AML-193 (cell line): ENCODE measurements around the gene ZDHHC14.

Source experiments
- DNase-seq, 2 experiments: peaks; one replicate each; lab custom pipeline; 2025; lab: John Stamatoyannopoulos, UW

ZDHHC14 gene

DNA sequence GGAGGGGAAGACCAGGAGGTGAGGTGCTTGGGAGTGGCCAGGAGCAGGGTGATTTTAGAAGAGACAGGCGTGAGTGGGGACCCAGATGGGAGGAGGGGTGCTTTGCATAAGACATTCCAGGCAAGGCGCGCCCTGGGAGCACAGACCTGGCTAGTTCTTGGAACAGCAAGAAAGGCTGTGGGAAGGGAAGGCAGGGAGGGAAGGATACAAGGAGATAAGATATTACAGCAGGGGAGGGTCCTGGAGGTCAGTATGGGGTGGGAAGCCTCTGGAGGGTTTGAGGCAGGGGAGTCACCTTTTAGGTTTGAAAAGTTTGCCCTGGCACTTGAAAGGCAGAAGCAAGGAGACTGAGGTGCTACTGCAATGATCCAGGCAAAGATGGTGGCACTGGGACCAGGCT, 111.8 kb downstream of the ZDHHC14 start:
- DNase-seq: no peak

DNA sequence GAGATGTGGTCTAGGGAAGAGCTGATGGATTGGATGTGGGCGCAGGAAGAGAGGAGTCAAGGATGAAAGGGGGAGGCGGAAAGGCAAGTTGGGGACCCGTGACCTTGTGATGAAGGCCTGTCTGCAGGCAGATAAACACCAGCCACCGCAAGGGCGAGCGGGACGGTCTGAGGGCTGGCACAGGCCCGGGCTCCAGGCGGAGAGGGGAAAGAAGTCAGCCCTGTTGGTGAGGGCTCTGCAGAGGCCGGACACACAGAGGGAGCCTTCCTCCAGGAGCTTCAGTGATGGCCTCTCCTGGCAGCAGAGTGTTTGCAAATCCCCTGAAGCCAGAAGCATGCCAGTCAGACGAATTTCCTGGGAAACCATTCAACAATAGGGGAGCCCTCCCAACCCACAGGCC, 112.2 kb downstream of the ZDHHC14 start:
- no peak for DNase-seq

DNA sequence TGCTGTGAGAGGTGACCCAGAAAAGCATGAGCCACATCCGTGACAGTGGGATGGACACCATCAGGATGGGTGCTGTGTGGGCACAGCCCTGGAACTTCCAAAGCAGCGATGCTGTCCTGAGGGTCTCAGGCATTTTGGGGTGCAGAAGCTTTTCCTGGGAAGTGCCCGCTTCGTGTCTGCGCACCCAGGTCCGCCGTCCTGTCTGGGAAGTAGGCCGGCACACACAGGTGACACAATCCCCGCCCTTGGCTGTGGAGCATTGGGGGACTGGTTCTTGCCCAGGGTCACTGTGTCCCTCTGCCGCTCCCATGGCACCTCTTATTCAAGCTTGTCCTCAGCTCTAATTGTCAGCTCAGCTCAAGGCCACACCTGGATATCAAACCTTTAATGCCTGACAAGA, 112.6 kb downstream of the ZDHHC14 start:
- DNase-seq: no peak

DNA sequence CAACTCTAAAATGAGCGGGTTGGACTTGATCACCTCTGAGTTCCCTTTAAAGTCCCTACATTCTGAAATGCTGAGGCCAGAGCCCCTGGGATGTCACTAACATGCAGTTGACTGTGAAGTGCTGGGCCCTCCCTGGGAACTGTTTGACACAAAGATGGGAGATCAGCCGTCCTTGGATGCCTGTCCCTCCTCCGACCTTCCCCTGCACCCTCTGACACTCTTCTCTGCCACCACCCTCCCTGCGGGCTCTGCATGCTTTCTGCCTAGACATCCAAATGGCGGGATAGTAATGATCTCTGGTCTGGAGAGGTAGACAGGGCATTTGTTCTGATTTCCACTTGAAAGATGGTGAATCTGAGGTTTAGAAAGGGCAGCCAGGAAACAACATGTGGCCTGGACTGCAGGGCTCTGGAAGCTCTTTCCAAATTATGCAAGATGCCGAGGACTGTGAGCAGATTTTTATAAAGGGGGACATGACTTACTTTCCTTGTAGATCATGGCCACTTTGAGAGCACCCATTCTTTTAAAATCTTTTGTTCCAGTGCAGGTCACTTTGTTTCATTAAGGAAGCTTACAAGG, 113.2 kb downstream of the ZDHHC14 start:
- no peak for DNase-seq

DNA sequence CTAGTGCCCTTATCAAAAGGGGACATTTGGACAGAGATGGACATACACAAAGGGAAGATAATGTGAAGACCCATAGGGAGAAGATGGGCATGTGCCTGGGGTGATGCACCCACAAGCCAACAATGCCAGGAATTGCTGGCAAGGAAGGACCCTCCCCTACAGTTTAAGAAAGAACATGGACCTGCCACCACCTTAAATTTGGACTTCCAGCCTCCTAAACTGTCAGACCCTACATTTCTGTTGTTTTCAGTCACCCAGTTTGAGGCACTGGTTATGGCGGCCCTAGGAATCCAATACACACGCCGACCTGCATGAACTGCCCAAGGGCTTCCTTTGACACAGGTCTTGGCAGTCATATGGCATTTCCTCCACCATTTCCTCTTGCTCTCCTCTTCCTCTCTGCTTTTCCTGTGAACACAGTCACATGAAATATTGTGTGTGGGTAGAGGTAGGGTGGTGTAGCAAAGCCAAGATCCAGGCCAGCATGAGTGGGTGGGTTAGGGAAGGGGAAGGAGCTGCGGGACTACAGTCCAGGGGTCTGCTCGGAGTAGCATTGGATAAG, 115.6 kb downstream of the ZDHHC14 start:
- no peak for DNase-seq

DNA sequence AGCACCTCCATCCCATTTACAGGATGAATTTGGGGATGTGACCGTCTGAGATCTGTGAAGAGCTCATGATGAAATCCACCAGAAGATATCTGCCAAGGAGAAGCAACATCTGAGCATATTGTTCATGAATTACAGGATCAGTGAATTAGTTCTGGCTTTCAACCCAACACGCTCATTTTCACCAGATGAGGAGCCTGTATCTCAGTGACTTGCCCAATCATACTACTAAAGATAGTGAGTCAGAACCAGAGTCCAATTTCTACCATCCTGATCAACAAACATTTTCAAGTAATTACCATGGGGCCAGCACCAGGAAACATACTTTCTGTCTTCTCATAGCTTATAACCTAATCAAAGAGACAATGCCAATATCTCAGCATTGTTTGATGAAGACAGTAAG, 116.6 kb downstream of the ZDHHC14 start:
- no peak for DNase-seq

DNA sequence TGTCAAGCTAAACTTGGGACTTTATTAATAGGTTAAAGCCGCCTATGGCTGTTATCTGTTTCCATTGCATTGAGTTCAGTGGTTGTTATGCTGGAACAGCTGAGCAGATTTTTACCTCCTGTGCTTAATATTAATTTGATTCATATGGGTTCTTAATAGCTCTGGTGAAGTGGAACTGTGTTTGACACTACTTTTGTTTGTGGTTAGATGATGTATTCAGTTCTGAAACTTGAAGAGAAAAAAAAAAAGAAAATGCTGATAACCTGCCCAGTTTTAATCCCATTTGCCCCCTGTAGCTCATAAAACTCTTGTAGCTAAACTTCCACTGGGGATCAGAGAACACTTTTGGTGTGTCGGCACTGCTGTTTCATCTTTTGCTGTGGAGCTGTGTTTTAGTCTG, 117.8 kb downstream of the ZDHHC14 start:
- no peak for DNase-seq

DNA sequence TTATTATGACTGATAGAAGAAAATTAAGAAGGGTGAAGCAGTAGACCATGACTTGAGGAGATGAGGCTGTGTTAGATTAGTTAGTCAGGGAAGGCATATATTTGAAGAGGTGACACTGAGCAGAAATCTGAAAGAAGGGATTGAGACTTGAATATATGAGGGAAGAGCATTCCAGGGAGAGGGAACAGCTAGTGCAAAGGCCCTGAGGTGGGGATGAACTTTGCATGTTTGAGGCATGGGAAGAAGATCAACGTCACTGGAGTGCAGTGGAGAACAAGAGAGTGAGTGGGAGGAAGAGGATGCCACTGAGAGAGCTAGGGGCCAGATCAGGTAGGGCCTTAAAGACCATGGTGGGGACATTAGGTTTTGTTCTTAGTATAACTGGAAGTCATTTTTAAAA, 119.0 kb downstream of the ZDHHC14 start:
- no peak for DNase-seq

DNA sequence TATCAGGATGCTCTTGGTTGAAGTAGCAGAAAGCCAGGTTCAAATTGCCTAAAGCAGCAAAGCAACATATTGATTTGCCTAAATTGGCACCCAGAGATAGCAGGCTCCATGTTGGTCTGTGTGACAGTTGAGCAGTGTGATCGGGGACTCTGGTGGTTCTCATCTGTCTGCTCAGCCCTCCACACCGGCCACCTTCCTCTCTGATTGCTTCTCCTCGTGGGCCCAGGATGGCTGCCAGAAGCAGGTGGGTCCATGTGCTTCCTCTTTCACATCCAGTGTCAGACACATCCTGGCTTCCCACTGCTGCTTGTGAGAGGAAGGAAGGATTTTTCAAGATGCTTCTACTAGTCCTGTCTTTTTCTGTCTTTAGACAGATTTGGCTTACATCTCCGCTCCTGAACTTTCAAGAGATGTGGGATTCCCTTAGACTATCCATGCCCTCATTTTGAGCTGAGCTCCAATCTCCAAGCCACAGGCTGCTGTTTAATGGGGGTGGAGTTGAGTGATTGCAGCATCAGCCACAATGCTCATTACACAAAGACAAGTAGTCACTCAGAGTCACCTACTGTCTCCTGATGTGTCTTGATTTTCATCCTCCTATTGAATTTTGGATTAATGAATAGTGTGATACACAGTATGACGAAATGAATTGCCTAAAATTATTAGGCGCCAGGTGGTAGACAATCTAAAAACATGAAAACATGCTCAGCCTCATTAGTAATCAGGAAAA, 122.2 kb downstream of the ZDHHC14 start:
- DNase-seq: peak; percentile 43 to 59

DNA sequence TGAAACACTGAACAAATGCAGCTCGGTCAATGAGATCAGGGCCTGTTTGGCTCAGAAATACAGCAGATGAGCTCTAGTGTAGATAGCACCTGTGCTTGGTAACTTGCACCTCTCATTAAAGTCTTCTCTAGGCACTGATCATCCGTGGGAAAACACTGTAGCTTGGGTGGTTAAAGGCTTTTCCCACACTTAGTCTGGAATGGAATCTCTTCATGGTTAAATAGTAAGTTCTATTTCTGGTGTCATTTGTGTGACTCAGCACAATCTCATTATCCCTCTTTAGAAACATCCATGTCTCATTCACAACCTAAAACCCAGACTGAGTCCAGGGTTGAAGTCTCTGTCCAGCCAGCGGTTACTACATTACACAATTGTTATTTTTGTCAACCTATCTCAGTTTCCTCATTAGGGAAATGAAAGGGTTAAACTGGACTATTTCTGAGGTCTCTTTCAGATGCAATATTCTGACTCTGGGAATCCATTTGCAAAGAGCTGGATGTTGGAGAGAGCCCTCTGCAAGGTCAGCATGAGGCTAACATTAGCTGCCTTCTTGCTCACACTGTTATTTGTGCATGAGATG, 125.0 kb downstream of the ZDHHC14 start:
- DNase-seq: no peak

DNA sequence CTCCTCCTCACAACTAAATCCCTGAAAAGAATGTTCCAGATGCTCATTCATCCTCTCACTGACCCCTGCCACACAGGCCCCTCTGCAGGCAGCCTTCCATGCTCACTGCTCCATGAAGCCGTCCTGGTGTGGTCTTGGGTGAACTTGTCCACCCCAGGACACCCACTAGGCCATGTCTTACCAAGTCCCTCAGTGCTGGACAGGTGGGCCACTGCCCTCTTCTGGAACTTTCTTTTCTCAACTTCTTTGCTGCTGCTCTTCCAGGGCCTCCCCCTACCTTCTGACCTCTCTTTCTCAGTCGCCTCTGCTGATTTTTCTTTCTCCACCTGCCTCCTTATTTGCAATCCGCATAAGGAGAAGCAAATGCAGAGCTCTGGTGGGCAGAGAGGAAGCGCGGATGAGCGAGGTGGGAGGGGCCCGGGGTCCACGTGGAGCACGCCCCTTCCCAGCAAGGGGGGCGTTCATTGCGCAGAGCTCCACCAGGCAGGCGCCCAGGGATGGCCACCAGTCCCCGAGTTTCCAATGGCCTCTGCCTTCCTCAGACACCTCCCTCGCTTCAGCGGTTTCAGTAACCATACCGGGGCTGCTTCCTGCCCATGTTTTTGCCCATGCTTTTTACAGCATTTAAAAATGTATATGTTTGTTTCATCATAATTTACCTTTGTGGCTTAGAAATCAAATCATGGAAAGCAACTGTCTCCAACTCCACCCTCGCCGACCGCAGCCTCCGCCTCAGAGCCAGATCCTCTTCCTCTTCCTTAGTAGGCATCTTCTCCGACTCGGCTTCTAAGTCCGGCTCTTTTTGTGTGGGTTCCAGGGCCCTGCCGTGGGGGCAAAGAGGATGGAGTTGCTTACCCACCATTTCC, 129.6 kb downstream of the ZDHHC14 start:
- DNase-seq: peak; percentile 13 to 34

DNA sequence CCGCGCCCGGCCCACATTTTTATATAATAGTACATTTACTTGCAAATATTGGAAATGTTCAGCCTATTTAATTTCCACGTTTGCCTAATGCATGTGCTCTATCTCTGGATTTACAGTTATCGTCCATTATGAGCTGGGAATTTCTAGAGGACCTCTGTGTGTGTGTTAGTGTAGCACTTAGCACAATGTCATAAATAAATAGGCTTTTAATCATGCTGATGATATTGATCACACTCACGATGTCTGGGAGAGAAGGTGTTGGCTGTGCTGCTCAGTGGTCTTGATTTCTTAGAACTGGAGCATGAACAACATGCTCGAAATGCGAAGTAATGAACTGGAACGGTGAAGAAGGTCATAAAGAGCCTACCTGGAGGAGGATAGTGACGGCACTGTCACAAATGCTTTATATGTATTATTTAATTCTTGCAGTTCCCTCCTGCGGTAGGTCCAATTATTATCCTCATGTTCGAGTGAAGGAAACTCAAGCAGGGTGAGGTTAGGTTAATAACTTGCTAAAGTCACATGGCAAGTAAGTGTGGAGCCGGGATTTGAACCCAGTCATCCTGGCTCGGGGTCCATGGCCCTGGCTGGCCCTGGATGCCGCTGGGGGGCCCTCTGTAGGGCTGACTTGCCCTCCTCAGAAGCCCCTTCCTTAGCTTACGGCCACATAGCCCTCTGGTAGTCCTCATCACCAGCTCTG, 130.8 kb downstream of the ZDHHC14 start:
- DNase-seq: no peak

DNA sequence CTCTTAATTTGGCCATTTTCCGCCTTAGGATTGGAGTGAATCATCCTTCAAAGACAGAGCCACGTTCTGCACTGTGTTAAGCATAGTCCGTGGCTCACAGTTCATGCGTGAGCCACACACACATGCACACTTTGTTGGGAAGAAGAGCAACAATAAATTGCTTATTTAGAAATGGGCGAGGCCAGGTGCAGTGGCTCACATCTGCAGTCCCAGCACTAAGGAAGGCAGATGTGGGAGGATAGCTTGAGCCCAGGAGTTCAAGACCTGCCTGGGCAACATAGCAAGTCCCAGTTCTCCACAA, 131.3 kb downstream of the ZDHHC14 start:
- no peak for DNase-seq

DNA sequence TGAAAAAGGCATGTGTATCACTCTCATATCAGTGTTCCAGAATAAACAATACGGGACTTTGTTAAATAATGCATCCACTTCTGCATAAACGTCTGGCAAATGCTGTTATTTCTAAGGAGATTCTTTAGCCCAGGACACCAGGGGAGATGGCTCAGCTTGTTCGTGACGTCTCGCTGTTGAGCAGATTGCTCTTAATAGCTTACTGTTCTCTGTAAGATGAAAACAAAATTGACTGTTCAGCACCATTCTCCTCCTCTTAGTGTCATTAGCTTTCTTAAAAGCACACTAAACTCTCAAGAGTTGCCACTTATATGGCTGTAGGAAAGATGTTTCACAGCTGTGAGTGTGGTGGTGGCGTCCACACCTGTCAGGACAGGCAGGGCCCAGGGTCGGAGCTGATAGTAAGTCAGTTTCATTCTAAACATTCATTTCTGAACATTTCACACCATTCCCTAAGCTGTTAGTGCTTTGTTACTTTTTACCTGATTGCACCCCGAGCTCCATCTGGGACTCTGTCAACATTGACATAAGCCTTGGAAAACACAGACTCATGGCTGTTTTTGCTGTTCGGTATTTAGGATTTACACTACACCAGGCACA, 132.1 kb downstream of the ZDHHC14 start:
- DNase-seq: no peak

DNA sequence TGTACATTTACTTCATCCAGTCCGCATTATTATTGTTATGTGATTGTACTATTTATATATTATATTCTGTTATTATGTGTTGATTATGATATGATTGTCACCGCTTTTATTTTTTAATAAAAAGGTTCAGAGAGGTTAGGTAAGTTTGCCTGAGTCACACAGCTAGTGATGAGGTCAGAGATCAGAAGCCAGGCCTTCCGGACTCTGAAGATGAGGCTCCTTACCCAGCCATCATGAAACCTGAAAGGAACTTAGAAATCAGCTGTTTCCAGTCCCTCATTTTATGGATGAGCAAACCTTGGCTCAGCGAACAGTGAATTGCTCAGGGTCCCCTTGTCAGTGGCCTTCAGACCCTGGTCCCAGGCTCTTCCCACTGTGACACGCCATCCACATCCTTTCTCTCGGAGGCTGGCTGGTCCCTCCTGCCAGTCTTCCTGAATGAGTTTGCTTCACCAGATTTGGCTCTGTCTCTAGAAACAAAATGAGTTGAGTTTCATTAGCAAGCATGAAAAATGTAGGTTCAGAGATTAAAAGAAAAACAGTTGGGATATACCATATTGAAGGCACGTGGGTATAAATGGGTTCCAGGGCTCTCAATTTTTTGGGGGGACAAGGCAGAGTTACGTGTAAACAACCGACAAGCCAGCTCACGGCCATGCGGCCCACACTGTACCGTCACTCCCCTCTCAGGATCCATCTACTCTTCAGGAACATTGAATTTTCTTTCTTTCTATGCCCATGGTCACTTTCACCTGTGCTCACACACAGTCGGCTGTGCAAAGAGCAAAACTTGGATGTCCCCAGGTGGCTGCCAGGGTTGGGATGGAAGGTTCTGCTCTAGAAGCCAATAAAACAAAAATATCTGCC, 132.9 kb downstream of the ZDHHC14 start:
- DNase-seq: no peak

DNA sequence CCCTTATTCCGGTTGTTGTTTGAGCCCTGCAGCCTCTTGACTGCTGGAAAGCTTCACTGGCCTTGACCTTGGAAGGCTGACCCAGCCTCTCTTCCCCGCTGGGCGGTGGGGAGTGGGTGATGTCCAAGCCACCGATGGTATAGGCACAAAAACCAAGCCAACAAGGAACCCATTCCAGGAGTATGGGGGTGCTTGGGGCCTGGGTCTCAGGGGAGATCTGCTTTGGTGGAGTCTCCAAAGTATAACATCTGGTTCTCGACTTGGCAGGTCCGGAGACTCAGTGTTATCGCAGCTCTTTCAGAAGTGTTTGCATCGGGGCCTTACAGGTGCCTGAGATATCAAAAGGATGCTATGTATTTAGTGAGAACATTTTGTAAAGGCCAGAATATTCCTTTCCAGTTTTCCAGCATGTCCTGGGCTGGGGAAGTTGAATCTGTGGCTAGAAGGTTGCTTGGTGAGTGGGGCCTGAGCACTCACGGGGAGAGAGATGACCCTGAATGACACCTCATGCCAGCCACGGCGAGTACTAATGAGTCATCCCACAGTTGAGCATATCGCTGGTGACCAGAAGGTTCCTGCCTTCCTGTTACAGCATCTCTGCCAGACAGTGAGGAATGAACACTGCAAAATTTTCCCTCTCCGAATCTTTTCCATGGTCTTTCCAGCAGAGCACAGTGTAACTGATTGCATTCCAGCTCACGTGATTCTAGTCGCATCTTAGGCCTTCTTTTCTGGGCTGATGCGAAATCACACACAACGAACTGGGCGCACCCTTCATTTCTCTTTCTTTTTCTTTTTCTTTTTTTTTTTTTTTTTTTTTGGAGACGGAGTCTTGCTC, 133.9 kb downstream of the ZDHHC14 start:
- DNase-seq: peak; percentile 90

DNA sequence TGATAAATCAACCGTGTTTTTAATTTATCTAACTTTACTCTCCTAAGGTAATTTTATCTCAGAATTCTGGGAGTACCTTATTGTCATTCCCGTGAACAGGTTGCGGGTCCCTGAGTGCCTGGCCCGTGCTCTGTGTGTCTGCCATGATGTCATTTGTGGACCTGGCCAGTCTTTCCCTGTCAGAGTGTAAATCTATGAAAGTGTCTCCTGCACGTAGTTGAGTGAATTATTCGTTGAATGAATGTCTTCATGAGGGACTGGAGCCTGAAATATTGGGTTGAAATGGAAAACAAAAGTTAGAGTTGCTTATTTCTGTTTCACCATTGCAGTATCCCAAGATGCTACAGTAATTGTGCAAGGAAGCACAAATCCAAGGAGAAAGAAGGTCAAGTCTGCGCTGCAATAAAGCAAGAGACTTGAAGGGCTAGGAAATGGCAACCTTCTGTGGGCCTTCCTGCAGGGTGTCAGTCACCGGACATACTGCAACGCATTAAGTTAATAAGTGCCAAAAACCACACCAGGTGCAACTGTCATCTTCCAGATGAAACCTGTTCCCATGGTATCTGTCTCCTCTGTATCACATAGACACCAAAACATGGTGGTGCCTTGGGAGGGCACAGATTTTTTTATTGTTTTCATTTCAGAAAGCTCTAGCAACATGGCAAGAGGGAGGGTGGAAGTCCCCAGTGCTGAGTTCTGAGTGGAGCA, 135.5 kb downstream of the ZDHHC14 start:
- no peak for DNase-seq

DNA sequence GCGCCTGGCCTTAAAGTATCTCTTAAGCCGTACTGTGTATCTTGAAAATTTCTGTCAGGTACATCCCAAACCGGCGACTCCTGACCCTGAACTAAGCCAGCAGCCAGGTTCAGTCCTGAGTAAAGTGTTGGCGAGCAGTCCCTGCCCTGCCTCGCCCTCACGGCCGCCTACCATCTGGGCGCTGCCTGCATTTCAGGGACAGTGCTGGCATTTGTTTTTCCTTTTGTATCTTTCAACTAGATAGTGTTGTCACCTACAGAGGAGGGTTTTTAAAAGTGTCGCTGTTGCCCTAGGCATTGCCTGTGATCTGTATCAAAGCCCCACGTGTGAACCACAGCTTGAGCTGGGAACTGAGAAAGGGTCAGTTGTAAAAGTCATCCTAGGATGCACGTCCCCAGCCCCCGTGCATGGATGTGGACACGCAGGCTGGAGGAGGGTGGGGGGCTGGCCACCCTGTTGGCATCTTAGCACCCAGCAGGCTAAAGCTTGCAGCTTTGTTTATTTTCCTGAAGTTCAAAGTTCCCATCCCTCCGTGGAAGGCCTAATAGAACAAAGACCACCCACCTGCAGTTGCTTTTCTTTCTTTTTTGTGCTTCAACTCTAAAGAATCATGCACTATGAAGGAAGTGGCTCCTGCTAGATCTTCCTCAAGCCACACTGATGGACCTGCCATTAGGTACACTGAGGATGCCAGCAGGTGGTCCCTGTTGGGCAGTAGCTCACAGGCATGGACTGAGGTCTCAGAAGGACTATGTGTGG, 136.8 kb downstream of the ZDHHC14 start:
- no peak for DNase-seq
